NCI-H187 treated with DMSO at 0.1 percent for 48 hours (cell line): ENCODE data around the gene ADRA2C.

ENCODE experiments used
- DNase-seq: peaks from one replicate; lab custom pipeline; 2025; lab: John Stamatoyannopoulos, UW

Gene ADRA2C

GRCh38 chr4:3777669-3778068 lies 11.5 kb downstream of the ADRA2C start:
- DNase-seq = no peak

- no peak for DNase-seq
Measured at GRCh38 chr4:3779509-3779908, 13.3 kb downstream of the ADRA2C start.

- no peak for DNase-seq
Measured at GRCh38 chr4:3780347-3781171, 14.4 kb downstream of the ADRA2C start.

- no peak for DNase-seq
Measured at GRCh38 chr4:3781193-3781886, 15.2 kb downstream of the ADRA2C start.

- no peak for DNase-seq
Measured at GRCh38 chr4:3781997-3782930, 16.1 kb downstream of the ADRA2C start.

GRCh38 chr4:3783693-3784306 lies 17.6 kb downstream of the ADRA2C start:
- no peak for DNase-seq

GRCh38 chr4:3784454-3785291 lies 18.5 kb downstream of the ADRA2C start:
- DNase-seq = no peak

- DNase-seq = no peak
Measured at GRCh38 chr4:3785292-3785565, 19.0 kb downstream of the ADRA2C start.

GRCh38 chr4:3786196-3786869 lies 20.1 kb downstream of the ADRA2C start:
- DNase-seq = no peak

- no peak for DNase-seq
Measured at GRCh38 chr4:3787489-3788365, 21.5 kb downstream of the ADRA2C start.

- DNase-seq = no peak
Measured at GRCh38 chr4:3788366-3788660, 22.1 kb downstream of the ADRA2C start.

GRCh38 chr4:3789587-3789986 lies 23.4 kb downstream of the ADRA2C start:
- no peak for DNase-seq

- no peak for DNase-seq
Measured at GRCh38 chr4:3790006-3790561, 23.9 kb downstream of the ADRA2C start.

- no peak for DNase-seq
Measured at GRCh38 chr4:3791256-3791655, 25.1 kb downstream of the ADRA2C start.

- DNase-seq = no peak
Measured at GRCh38 chr4:3791910-3792542, 25.8 kb downstream of the ADRA2C start.

GRCh38 chr4:3792813-3793212 lies 26.6 kb downstream of the ADRA2C start:
- DNase-seq = no peak

GRCh38 chr4:3793545-3793944 lies 27.4 kb downstream of the ADRA2C start:
- DNase-seq = no peak

- no peak for DNase-seq
Measured at GRCh38 chr4:3796960-3797359, 30.8 kb downstream of the ADRA2C start.
